Keratinocyte (primary cell): ENCODE results near the gene ULK2. TPM values are rescaled to one million over a fixed set of nuclear protein-coding genes. Genes with fewer than 3 reads are reported as not detected.

ENCODE experiments used
- DNase-seq: peaks from one replicate; pipeline ENCODE4 v3.0.0-alpha.2; 2011; ENCODE audit warnings: low read depth, missing footprints, low spot score
- FAIRE-seq: peaks from 2 replicates; lab custom pipeline; 2011; peaks lifted over from hg19 to GRCh38; lab: Jason Lieb, UNC
- H2AFZ ChIP-seq: 2 replicates; pipeline ENCODE4 v1.6.0; 2012; ENCODE audit warnings: low read length, control low read depth, inconsistent platforms; ENCODE audit not compliant: control insufficient read depth
- H3K27ac ChIP-seq: 2 replicates; pipeline ENCODE4 v1.5.1; 2011; ENCODE audit warnings: low read length; ENCODE audit not compliant: control insufficient read depth, insufficient read depth
- H3K27me3 ChIP-seq: 3 replicates; pipeline ENCODE4 v1.6.0; 2011; ENCODE audit warnings: low read length; ENCODE audit not compliant: control insufficient read depth, insufficient read depth; ENCODE audit errors: extremely low read depth
- H3K36me3 ChIP-seq, 2 experiments: 2 replicates in 1 of 2; 3 replicates in 1 of 2; pipeline ENCODE4 v1.5.1; 2011; ENCODE audit warnings: low read length in 2 of 2, mild to moderate bottlenecking in 1 of 2; ENCODE audit not compliant: control insufficient read depth in 2 of 2, insufficient read depth in 2 of 2; ENCODE audit errors: extremely low read depth in 1 of 2
- H3K4me1 ChIP-seq: 3 replicates; pipeline ENCODE4 v1.5.1; 2011; ENCODE audit warnings: low read length; ENCODE audit not compliant: control insufficient read depth, insufficient read depth; ENCODE audit errors: extremely low read depth
- H3K4me2 ChIP-seq: 3 replicates; pipeline ENCODE4 v1.6.0; 2011; ENCODE audit warnings: low read depth, low read length; ENCODE audit not compliant: control insufficient read depth, insufficient read depth; ENCODE audit errors: extremely low read depth
- H3K4me3 ChIP-seq, 3 experiments: fragments of 200-600 bp in 1 of 3; sonication (generic) in 1 of 3; 2 replicates in 2 of 3; 3 replicates in 1 of 3; pipeline ENCODE4 v1.5.1; 2011 to 2016; ENCODE audit warnings: low read length in 3 of 3, mild to moderate bottlenecking in 3 of 3, control low read depth in 2 of 3, inconsistent platforms in 1 of 3, low read depth in 1 of 3, mixed read lengths in 1 of 3, mixed run types in 1 of 3, moderate library complexity in 1 of 3; ENCODE audit not compliant: control insufficient read depth in 2 of 3, insufficient read depth in 2 of 3; ENCODE audit errors: extremely low read depth in 1 of 3
- H3K79me2 ChIP-seq: 2 replicates; pipeline ENCODE4 v1.6.0; 2012; ENCODE audit warnings: low read length; ENCODE audit not compliant: control insufficient read depth, insufficient read depth
- H3K9ac ChIP-seq: 3 replicates; pipeline ENCODE4 v1.6.0; 2011; ENCODE audit warnings: low read length; ENCODE audit not compliant: control insufficient read depth, insufficient read depth; ENCODE audit errors: extremely low read depth
- H3K9me1 ChIP-seq: 3 replicates; pipeline ENCODE4 v1.6.0; 2011; ENCODE audit warnings: low read length; ENCODE audit not compliant: control insufficient read depth, insufficient read depth; ENCODE audit errors: extremely low read depth
- H3K9me3 ChIP-seq: 2 replicates; pipeline ENCODE4 v1.5.1; 2012; ENCODE audit warnings: low read depth, low read length; ENCODE audit not compliant: control insufficient read depth
- H4K20me1 ChIP-seq: 3 replicates; pipeline ENCODE4 v1.6.0; 2011; ENCODE audit warnings: low read length; ENCODE audit not compliant: control insufficient read depth, insufficient read depth; ENCODE audit errors: extremely low read depth
- EZH2 ChIP-seq: IDR thresholded peaks from one replicate; pipeline ENCODE4 v1.6.1; 2012; ENCODE audit warnings: inconsistent platforms, mild to moderate bottlenecking, low read length, moderate library complexity
- dilution Hi-C: fragments of 300-500 bp; cut with MboI; formaldehyde crosslinking; loops from one replicate; pipeline ENCODE4 v1.7.0; 2020; ENCODE audit warnings: low sequenced_read_pairs; ENCODE audit not compliant: extremely low pct_ligation_motif_present
- polyA plus RNA-seq, 5 experiments: library from polyadenylated mRNA; depleted of rRNA in 3 of 5; stranded (reverse) in 3 of 5; stranded (forward) in 1 of 5; unstranded in 1 of 5; fragments of >200 nt; gene quantifications; 1 replicate in 1 of 5; 2 replicates in 3 of 5; 3 replicates in 1 of 5; pipeline versions ENCODE4 v1.2.1 to v1.2.3, GENCODE V29; 2011 to 2012; ENCODE audit warnings: missing spikeins in 2 of 5, low read depth in 1 of 5, low replicate concordance in 1 of 5
- TF ChIP-seq, protein P1 (sequence below), 3 experiments: IDR thresholded peaks in 1 of 3; conservative IDR thresholded peaks in 1 of 3; optimal IDR thresholded peaks in 1 of 3; 2 replicates in 2 of 3; 3 replicates in 1 of 3; pipeline versions ENCODE3 to v1.5.1; 2011; ENCODE audit warnings: low read length in 3 of 3, mild to moderate bottlenecking in 3 of 3, moderate library complexity in 2 of 3, control low read depth in 1 of 3, inconsistent platforms in 1 of 3; ENCODE audit not compliant: insufficient read depth in 2 of 3; ENCODE audit errors: extremely low read depth in 1 of 3

Gene ULK2
- polyA plus RNA-seq, 1 donor (not counting 4 experiments of a cell fraction or from before 2014, with no cell fraction given), result 22.1 TPM

DNA sequence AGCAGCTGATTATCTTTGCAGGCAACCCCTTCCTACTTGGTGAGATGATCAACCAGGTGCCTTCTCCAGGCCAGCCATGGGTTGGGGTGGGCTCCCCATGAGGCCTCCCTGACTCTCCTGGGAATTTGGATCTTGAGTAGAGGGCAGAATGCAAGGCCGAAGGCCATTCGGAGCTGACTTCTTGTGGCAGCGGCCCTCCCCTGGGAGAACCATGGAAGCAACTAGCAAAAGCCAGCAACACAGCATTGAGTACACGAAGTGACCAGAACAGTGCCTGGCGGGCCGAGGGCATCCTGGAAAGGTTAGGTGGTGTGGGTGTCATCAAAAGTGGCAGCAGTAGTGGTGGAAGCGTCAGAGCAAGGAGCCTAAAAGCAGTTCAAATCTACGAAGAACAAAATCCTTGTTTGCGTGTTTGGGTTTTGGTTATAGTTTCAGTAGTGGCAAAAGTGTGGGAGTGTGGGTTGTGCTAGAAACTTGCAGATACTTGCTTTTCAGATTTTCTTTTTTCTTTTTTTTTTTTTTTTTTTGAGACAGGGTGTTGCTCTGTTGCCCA is 117.6 kb downstream of the ULK2 start:
- no peaks in the 10 kb centered on the region for H4K20me1 ChIP-seq
- DNase-seq (no peak), FAIRE-seq (no peak)
- H3K36me3 ChIP-seq, result no peaks in the 10 kb centered on the region
- no peaks in the 10 kb centered on the region for H3K27me3 ChIP-seq
- H3K9me1 ChIP-seq, result no peaks in the 10 kb centered on the region
- H2AFZ ChIP-seq, result peak overlapping the region; percentile 21
- dilution Hi-C loops, result no loop called here
- no peaks in the 10 kb centered on the region for H3K9me3 ChIP-seq
- H3K4me2 ChIP-seq, result peak overlapping the region; percentile 25
- no peak overlapping the region for H3K9ac ChIP-seq
- H3K27ac ChIP-seq, result peak overlapping the region; percentile 19
- H3K4me3 ChIP-seq, result no peak overlapping the region
- no peaks in the 10 kb centered on the region for H3K79me2 ChIP-seq
- peaks cover 65% of the 10 kb centered on the region for H3K4me1 ChIP-seq
- TF ChIP-seq, protein P1, sequence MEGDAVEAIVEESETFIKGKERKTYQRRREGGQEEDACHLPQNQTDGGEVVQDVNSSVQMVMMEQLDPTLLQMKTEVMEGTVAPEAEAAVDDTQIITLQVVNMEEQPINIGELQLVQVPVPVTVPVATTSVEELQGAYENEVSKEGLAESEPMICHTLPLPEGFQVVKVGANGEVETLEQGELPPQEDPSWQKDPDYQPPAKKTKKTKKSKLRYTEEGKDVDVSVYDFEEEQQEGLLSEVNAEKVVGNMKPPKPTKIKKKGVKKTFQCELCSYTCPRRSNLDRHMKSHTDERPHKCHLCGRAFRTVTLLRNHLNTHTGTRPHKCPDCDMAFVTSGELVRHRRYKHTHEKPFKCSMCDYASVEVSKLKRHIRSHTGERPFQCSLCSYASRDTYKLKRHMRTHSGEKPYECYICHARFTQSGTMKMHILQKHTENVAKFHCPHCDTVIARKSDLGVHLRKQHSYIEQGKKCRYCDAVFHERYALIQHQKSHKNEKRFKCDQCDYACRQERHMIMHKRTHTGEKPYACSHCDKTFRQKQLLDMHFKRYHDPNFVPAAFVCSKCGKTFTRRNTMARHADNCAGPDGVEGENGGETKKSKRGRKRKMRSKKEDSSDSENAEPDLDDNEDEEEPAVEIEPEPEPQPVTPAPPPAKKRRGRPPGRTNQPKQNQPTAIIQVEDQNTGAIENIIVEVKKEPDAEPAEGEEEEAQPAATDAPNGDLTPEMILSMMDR (optimal IDR thresholded peaks at IDR 0.05 in 1 of 3, IDR thresholded peaks at IDR 0.05 in 1 of 3, conservative IDR thresholded peaks at IDR 0.05 in 1 of 3; ENCODE audit: extremely low read depth in 1 of 3, insufficient read depth in 2 of 3, low read length in 3 of 3), result no peak
- no peak for TF ChIP-seq EZH2

DNA sequence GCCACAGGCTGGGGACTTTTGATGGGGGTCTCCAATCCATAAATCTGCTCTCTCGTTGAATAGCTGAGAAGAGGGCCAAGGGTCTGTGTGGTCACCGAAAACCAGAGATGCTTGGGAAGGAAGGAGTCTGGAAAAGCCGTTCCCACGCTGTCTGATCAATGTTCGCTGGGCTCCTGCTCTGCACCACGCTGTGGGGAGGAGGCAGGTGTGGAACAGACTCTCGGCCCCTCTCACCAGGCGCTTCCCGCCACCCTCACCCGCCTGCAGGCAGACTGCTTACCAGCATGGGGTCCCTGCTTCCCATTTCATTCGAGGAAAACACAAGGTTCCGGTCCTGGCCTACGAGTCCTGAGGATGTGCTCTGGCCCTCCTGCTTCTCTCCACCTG is 118.9 kb downstream of the ULK2 start:
- H3K9ac ChIP-seq, result peak overlapping the region; percentile 24
- no peaks in the 10 kb centered on the region for H3K9me1 ChIP-seq
- peak overlapping the region; percentile 64 for H3K4me2 ChIP-seq
- no peaks in the 10 kb centered on the region for H3K79me2 ChIP-seq
- H3K27ac ChIP-seq, result no peak overlapping the region
- TF ChIP-seq, protein P1 (optimal IDR thresholded peaks at IDR 0.05 in 1 of 3, IDR thresholded peaks at IDR 0.05 in 1 of 3, conservative IDR thresholded peaks at IDR 0.05 in 1 of 3; ENCODE audit: extremely low read depth in 1 of 3, insufficient read depth in 2 of 3, low read length in 3 of 3), result no peak
- no peak for TF ChIP-seq EZH2
- H2AFZ ChIP-seq, result peak overlapping the region; percentile 11
- peaks cover 64% of the 10 kb centered on the region for H3K4me1 ChIP-seq
- FAIRE-seq (no peak), DNase-seq (no peak)
- no peaks in the 10 kb centered on the region for H4K20me1 ChIP-seq
- H3K4me3 ChIP-seq, result no peak overlapping the region
- dilution Hi-C loops, result no loop called here
- H3K27me3 ChIP-seq, result no peaks in the 10 kb centered on the region
- no peaks in the 10 kb centered on the region for H3K9me3 ChIP-seq
- no peaks in the 10 kb centered on the region for H3K36me3 ChIP-seq
